Stimulated activated CD4-positive, alpha-beta T cell treated with anti-CD3 and anti-CD28 coated beads, Interleukin-12 subunit alpha, Interleukin-12 subunit beta, amount 100 ng/mL, for 4 hours (primary cell): ENCODE data around the gene IL4I1.
"Not testable (repeated sequence)": the region's sequence is repeated elsewhere in the genome, so short reads cannot be mapped to it uniquely, and the experiment has no call there.

Source experiments
- DNase-seq: peaks from one replicate; pipeline ENCODE4 v3.0.0-alpha.2; 2020

IL4I1 gene

GRCh38 chr19:49896863-49897621, at the start of gene IL4I1:
IL4I1 (minus strand) TSS chr19:49896887; CDS start chr19:49896160, 727 bp downstream.
- peak; percentile 50 for DNase-seq

- no peak for DNase-seq
Observed at GRCh38 chr19:49946415-49946814, 49.7 kb upstream of the IL4I1 start.

GRCh38 chr19:49944567-49944966, 47.9 kb upstream of the IL4I1 start:
- not testable (repeated sequence) for DNase-seq

GRCh38 chr19:49940482-49940791, 43.8 kb upstream of the IL4I1 start:
- no peak for DNase-seq

GRCh38 chr19:49939721-49940481, 43.2 kb upstream of the IL4I1 start:
- DNase-seq = no peak

- no peak for DNase-seq
Observed at GRCh38 chr19:49938662-49939061, 42.0 kb upstream of the IL4I1 start.

GRCh38 chr19:49937750-49938381, 41.2 kb upstream of the IL4I1 start:
- peak; percentile 79 for DNase-seq

- no peak for DNase-seq
Observed at GRCh38 chr19:49936549-49936948, 39.9 kb upstream of the IL4I1 start.

- no peak for DNase-seq
Observed at GRCh38 chr19:49933643-49934042, 37.0 kb upstream of the IL4I1 start.

GRCh38 chr19:49932731-49933131, 36.0 kb upstream of the IL4I1 start:
- DNase-seq = no peak

- no peak for DNase-seq
Observed at GRCh38 chr19:49932041-49932451, 35.4 kb upstream of the IL4I1 start.

- no peak for DNase-seq
Observed at GRCh38 chr19:49931293-49932040, 34.8 kb upstream of the IL4I1 start.

- DNase-seq = no peak
Observed at GRCh38 chr19:49930483-49931011, 33.9 kb upstream of the IL4I1 start.

- DNase-seq = peak; percentile 85
Observed at GRCh38 chr19:49929611-49930482, 33.2 kb upstream of the IL4I1 start.

- peak; percentile 94 for DNase-seq
Observed at GRCh38 chr19:49929121-49929610, 32.5 kb upstream of the IL4I1 start, which contains the start of the genes ATF5 and NUP62. ATF5 (plus strand) TSS chr19:49929205; CDS start chr19:49930851, 1,646 bp downstream. NUP62 (minus strand) TSS chr19:49929504; CDS start chr19:49909807, 19,697 bp downstream.

GRCh38 chr19:49927526-49928264, 31.0 kb upstream of the IL4I1 start:
- no peak for DNase-seq

- DNase-seq = no peak
Observed at GRCh38 chr19:49926515-49926914, 29.8 kb upstream of the IL4I1 start.

- DNase-seq = no peak
Observed at GRCh38 chr19:49925486-49925885, 28.8 kb upstream of the IL4I1 start.

- DNase-seq = not testable (repeated sequence)
Observed at GRCh38 chr19:49924881-49925210, 28.2 kb upstream of the IL4I1 start.

- DNase-seq = no peak
Observed at GRCh38 chr19:49924004-49924880, 27.6 kb upstream of the IL4I1 start.
